Large intestine (tissue), 3 donors: ENCODE measurements around the gene LMF1. TPM values are rescaled to one million over a fixed set of nuclear protein-coding genes. Genes with fewer than 3 reads are reported as not detected.

Experiments used
- DNase-seq, 2 donors: peaks; one replicate each; pipeline versions ENCODE4 v3.0.0 to v3.0.0-alpha.2; 2013
- H3K27ac ChIP-seq: one replicate; pipeline ENCODE4 v1.5.1; 2013; ENCODE audit warnings: low read length
- H3K27me3 ChIP-seq: 2 replicates; pipeline ENCODE4 v1.6.1; 2013; ENCODE audit warnings: low read length; ENCODE audit not compliant: control insufficient read depth, insufficient read depth
- H3K36me3 ChIP-seq: 2 replicates; pipeline ENCODE4 v1.6.1; 2013; ENCODE audit warnings: low read length; ENCODE audit not compliant: control insufficient read depth, insufficient read depth
- H3K4me1 ChIP-seq: one replicate; pipeline ENCODE4 v1.6.1; 2013; ENCODE audit warnings: low read length; ENCODE audit not compliant: control insufficient read depth, insufficient read depth
- H3K4me3 ChIP-seq: one replicate; pipeline ENCODE4 v1.5.1; 2013; ENCODE audit warnings: low read length
- H3K9me3 ChIP-seq: one replicate; pipeline ENCODE4 v1.6.1; 2013; ENCODE audit warnings: mild to moderate bottlenecking, low read depth, low read length, moderate library complexity; ENCODE audit not compliant: control insufficient read depth
- WGBS: methylation state at CpG from one replicate; pipeline ENCODE4 v1.1.5; 2013; ENCODE audit warnings: low lambda C conversion rate; ENCODE audit not compliant: insufficient coverage; 5-methylcytosine and 5-hydroxymethylcytosine counted together
- polyA plus RNA-seq: library from polyadenylated mRNA; unstranded; fragments of 120-200 nt; gene quantifications from one replicate; pipeline ENCODE4 v1.2.1, GENCODE V29; 2013

LMF1 gene
- polyA plus RNA-seq, 1 donor: 17.2 TPM

GRCh38 chr16:970386-970765, 408 bp downstream of the LMF1 start:
- peak in 1 of 2 donors; percentile 28 for DNase-seq
- Histone ChIP-seq H3K4me3 (peak overlapping the region; percentile 72), H3K27me3 (peaks cover 12% of the 10 kb centered on the region), H3K9me3 (peaks cover 28% of the 10 kb centered on the region), H3K36me3 (peaks cover 15% of the 10 kb centered on the region), H3K4me1 (peaks cover 10% of the 10 kb centered on the region), H3K27ac (peak overlapping the region; percentile 57)
- WGBS: no CpG with 5 or more reads among the region's 42 CpGs

DNA sequence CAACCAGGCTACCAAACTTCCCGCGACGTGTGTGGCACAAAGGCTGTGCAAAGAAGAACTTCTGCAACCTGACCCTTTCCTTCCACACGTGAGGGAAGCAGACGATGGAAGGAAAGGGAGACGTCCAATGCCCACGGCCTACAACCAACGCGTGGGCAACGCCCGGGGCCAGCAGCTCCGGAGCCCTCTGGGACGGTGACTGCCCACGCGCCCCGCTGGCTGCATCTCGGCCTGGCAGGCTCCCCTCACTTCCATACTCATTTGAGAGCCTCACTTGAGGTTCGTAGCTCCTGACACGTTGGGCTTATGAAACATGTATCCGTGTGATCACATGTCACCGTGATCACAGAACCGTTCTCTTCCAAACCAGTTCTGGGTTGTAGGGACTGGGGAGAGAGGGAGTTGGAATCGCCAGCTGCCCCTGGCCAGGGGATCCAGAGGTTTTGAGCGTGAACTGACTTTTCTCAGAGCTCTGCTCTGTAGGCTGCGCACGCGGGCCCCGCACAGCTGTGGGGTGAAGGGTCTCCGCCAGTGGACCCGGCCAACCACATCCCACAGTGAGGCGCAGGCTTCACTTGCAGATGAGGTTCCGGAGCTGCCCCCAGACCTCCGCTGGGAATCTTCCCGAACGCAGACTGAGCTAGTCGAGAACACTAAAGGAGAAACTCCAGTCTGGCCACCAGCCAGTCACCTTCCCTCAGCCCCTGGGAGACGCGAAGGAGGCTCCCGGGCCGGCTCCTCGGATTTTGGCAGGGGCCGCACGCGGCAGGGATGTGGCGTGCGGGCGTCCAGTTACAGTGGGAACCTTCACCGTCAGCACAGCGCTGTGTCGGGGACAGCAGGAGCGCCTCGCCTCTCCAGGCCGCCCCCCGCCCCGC, 1.0 kb downstream of the LMF1 start:
- DNase-seq: no peak
- Histone ChIP-seq H3K9me3 (peaks cover 32% of the 10 kb centered on the region), H3K4me1 (peaks cover 10% of the 10 kb centered on the region), H3K4me3 (peak overlapping the region; percentile 72), H3K27ac (no peak overlapping the region), H3K27me3 (peaks cover 12% of the 10 kb centered on the region), H3K36me3 (peaks cover 15% of the 10 kb centered on the region)
- no CpG with 5 or more reads among the region's 55 CpGs for WGBS

DNA sequence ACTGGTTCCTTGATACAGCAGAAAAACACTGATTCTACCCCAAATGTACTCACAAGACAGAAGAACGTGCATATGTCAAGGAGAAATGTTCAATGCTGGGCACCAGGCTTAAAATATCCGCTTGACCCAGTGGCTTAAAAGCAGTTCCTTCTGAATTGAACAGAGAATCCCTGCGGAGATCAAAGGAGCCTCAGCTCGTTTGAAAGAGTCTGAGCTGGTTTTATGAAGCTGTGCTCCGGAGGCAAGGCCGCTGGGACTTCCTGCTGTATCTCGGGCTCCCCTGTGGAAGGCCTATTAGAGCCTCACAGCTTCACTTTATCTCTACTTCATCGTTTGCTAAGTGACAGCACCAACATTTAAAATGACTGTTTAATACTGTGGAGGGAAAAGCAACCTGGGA, 2.2 kb downstream of the LMF1 start:
- H3K27ac ChIP-seq: no peak overlapping the region
- H3K9me3 ChIP-seq: peaks cover 34% of the 10 kb centered on the region
- peaks cover 15% of the 10 kb centered on the region for H3K36me3 ChIP-seq
- no peak for DNase-seq
- no peak overlapping the region for H3K4me3 ChIP-seq
- no CpG with 5 or more reads among the region's 8 CpGs for WGBS
- peaks cover 12% of the 10 kb centered on the region for H3K27me3 ChIP-seq
- H3K4me1 ChIP-seq: peaks cover 10% of the 10 kb centered on the region

- Histone ChIP-seq H3K36me3 (peaks cover 15% of the 10 kb centered on the region), H3K9me3 (peaks cover 39% of the 10 kb centered on the region), H3K27ac (no peak overlapping the region), H3K27me3 (peaks cover 11% of the 10 kb centered on the region), H3K4me3 (no peak overlapping the region), H3K4me1 (peaks cover 10% of the 10 kb centered on the region)
- no CpG with 5 or more reads among the region's 41 CpGs for WGBS
- no peak for DNase-seq
These were observed 3.1 kb downstream of the LMF1 start for GRCh38 chr16:967546-968295.

- no CpG with 5 or more reads among the region's 20 CpGs for WGBS
- Histone ChIP-seq H3K9me3 (peaks cover 40% of the 10 kb centered on the region), H3K27ac (no peak overlapping the region), H3K4me3 (no peak overlapping the region), H3K27me3 (peaks cover 5% of the 10 kb centered on the region), H3K4me1 (peaks cover 10% of the 10 kb centered on the region), H3K36me3 (peaks cover 15% of the 10 kb centered on the region)
- DNase-seq: no peak
These were observed 3.7 kb downstream of the LMF1 start for GRCh38 chr16:967077-967541.

GRCh38 chr16:966505-966904, 4.3 kb downstream of the LMF1 start:
- DNase-seq: no peak
- no CpG with 5 or more reads among the region's 10 CpGs for WGBS
- peaks cover 15% of the 10 kb centered on the region for H3K36me3 ChIP-seq
- H3K9me3 ChIP-seq: peaks cover 40% of the 10 kb centered on the region
- peaks cover 4% of the 10 kb centered on the region for H3K27me3 ChIP-seq
- peaks cover 10% of the 10 kb centered on the region for H3K4me1 ChIP-seq
- H3K4me3 ChIP-seq: no peak overlapping the region
- no peak overlapping the region for H3K27ac ChIP-seq

GRCh38 chr16:966035-966434, 4.7 kb downstream of the LMF1 start:
- H3K4me1 ChIP-seq: peaks cover 10% of the 10 kb centered on the region
- H3K4me3 ChIP-seq: no peak overlapping the region
- H3K27me3 ChIP-seq: no peaks in the 10 kb centered on the region
- DNase-seq: no peak
- WGBS: no CpG with 5 or more reads among the region's 18 CpGs
- H3K36me3 ChIP-seq: peaks cover 15% of the 10 kb centered on the region
- peaks cover 35% of the 10 kb centered on the region for H3K9me3 ChIP-seq
- no peak overlapping the region for H3K27ac ChIP-seq

GRCh38 chr16:965487-965886, 5.3 kb downstream of the LMF1 start:
- Histone ChIP-seq H3K9me3 (peaks cover 35% of the 10 kb centered on the region), H3K4me3 (no peak overlapping the region), H3K36me3 (peaks cover 15% of the 10 kb centered on the region), H3K27ac (no peak overlapping the region), H3K4me1 (peaks cover 10% of the 10 kb centered on the region), H3K27me3 (no peaks in the 10 kb centered on the region)
- DNase-seq: no peak
- no CpG with 5 or more reads among the region's 4 CpGs for WGBS

DNA sequence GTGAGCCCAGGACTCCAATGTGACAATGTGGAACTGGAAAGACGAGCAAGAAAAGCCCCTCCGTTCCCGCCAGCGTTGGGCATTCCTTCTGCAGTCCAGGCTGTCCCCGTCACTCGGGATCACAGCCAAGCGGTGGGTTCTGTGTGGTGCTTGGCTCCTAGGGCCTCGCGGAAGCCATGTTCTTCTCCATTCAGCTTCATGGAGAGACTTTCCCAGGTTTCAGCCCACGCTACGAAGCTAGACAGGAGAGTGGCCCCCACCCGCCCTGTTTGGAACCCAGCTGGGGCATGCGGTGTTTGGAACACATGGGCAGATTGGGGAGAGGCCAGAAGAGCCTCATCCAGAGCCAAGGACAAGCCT, 5.8 kb downstream of the LMF1 start:
- Histone ChIP-seq H3K27ac (no peak overlapping the region), H3K9me3 (peaks cover 35% of the 10 kb centered on the region), H3K4me1 (peaks cover 9% of the 10 kb centered on the region), H3K36me3 (peaks cover 15% of the 10 kb centered on the region), H3K4me3 (no peak overlapping the region), H3K27me3 (no peaks in the 10 kb centered on the region)
- WGBS: no CpG with 5 or more reads among the region's 13 CpGs
- DNase-seq: no peak

DNA sequence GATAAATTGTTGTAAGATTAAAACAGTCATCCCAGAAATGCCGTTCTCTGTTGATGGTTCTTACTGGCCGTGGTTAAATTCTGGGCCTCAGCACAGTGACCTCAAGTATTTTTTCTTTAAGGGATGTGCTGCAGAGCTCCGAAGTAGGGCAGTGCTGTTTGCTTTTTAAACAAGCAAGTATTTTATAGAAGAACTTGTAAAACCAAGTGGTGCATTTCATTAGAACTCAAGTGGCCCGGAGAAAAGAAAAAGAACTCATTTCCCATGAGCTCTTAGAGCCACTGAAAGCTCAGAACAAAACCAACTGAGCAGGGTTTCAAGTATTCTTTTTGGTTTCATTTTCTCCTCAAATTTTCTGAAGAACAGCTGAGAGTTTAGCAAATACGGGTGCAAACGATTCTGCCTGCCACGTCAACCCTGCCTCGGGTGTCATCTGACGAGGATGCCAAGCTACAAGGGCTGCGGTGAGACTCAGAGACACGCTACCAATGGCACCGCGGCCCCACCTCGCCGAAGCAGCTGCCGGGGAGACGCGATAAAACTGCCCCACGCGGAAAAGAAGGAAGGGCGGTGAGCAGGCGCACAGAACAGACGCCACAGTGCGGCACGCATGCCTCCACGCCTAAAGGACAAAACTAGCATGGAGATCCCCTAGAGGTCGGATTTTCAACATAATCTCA, 6.3 kb downstream of the LMF1 start:
- Histone ChIP-seq H3K27ac (no peak overlapping the region), H3K27me3 (no peaks in the 10 kb centered on the region), H3K4me3 (no peak overlapping the region), H3K4me1 (peaks cover 4% of the 10 kb centered on the region), H3K36me3 (peaks cover 15% of the 10 kb centered on the region), H3K9me3 (peaks cover 34% of the 10 kb centered on the region)
- no peak for DNase-seq
- 100% methylated on average over 1 of the region's 27 CpGs for WGBS
